PC-9 (cell line): ENCODE data around the gene ECD. TPM values are rescaled to one million over a fixed set of nuclear protein-coding genes. Genes with fewer than 3 reads are reported as not detected.

Experiments
- BruUV-seq: library from RNA; stranded (reverse); fragments of 400-500 nt; replicated peaks from 2 replicates; lab custom pipeline; 2021; lab: Mats Ljungman, UMichigan
- CTCF ChIA-PET: fragments of 300-600 bp; sonication (Branson Sonifier 250); formaldehyde crosslinking; loops from one replicate; lab custom pipeline; 2022; ENCODE audit warnings: antibody characterized with exemption; lab: Charles Lee
- POLR2A ChIA-PET: fragments of 300-600 bp; sonication (Branson Sonifier 250); formaldehyde crosslinking; loops from one replicate; lab custom pipeline; 2022; ENCODE audit warnings: antibody characterized with exemption; ENCODE audit not compliant: unreplicated experiment; lab: Charles Lee
- DNase-seq, 2 experiments: peaks; one replicate each; pipeline versions ENCODE4 v3.0.0 to v3.0.0-alpha.2; 2015 to 2022; ENCODE audit warnings: mixed read lengths in 1 of 2
- H2AFZ ChIP-seq: fragments of 200-600 bp; sonication (generic); 2 replicates; pipeline ENCODE4 v1.8.1; 2017; ENCODE audit warnings: antibody characterized with exemption
- H3F3A ChIP-seq: fragments of 200-600 bp; sonication (generic); 2 replicates; pipeline ENCODE4 v1.8.1; 2017; ENCODE audit warnings: antibody characterized with exemption, mild to moderate bottlenecking, low read depth; ENCODE audit not compliant: insufficient read depth
- H3K27ac ChIP-seq: fragments of 200-600 bp; sonication (generic); 2 replicates; pipeline ENCODE4 v1.6.1; 2016; ENCODE audit warnings: mixed run types
- H3K27me3 ChIP-seq: fragments of 200-600 bp; sonication (generic); 2 replicates; pipeline ENCODE4 v1.6.1; 2016; ENCODE audit warnings: low read depth, mixed run types; ENCODE audit not compliant: insufficient read depth
- H3K36me3 ChIP-seq: fragments of 200-600 bp; sonication (generic); 2 replicates; pipeline ENCODE4 v1.6.1; 2016; ENCODE audit warnings: low read depth, mixed run types
- H3K4me1 ChIP-seq: fragments of 200-600 bp; sonication (generic); replicated peaks from 2 replicates; pipeline ENCODE4 v1.6.1; 2016; ENCODE audit warnings: mixed run types; ENCODE audit not compliant: insufficient read depth
- H3K4me2 ChIP-seq: fragments of 200-600 bp; sonication (generic); 2 replicates; pipeline ENCODE4 v1.6.1; 2017; ENCODE audit warnings: mixed run types
- H3K4me3 ChIP-seq: fragments of 200-600 bp; sonication (generic); 2 replicates; pipeline ENCODE4 v1.6.1; 2016; ENCODE audit warnings: mixed run types
- H3K79me2 ChIP-seq: fragments of 200-600 bp; sonication (generic); 2 replicates; pipeline ENCODE4 v1.6.1; 2017; ENCODE audit warnings: low read depth, mixed run types
- H3K9me2 ChIP-seq: fragments of 200-600 bp; sonication (generic); 2 replicates; pipeline ENCODE4 v1.8.1; 2017; ENCODE audit warnings: mild to moderate bottlenecking; ENCODE audit not compliant: insufficient read depth
- H3K9me3 ChIP-seq: fragments of 200-600 bp; sonication (generic); 2 replicates; pipeline ENCODE4 v1.8.1; 2016; ENCODE audit warnings: low read depth; ENCODE audit not compliant: insufficient read depth
- H4K20me1 ChIP-seq: fragments of 200-600 bp; sonication (generic); 2 replicates; pipeline ENCODE4 v1.8.1; 2017; ENCODE audit not compliant: insufficient read depth
- CTCF ChIP-seq: fragments of 200-600 bp; sonication (generic); conservative IDR thresholded peaks from 2 replicates; pipeline ENCODE4 v1.6.1; 2017; ENCODE audit warnings: mixed run types, antibody characterized with exemption, mild to moderate bottlenecking, moderate library complexity
- EZH2 ChIP-seq: fragments of 200-600 bp; sonication (generic); IDR thresholded peaks from 2 replicates; pipeline ENCODE4 v1.8.0; 2017; ENCODE audit warnings: antibody characterized with exemption, low read depth
- intact Hi-C: fragments of 100-400 bp; cut with micrococcal nuclease; formaldehyde crosslinking; loops from one replicate; pipeline ENCODE4 v1.10.0; 2022; ENCODE audit not compliant: unreplicated experiment
- total RNA-seq: library from RNA; stranded (reverse); gene quantifications from 2 replicates; pipeline ENCODE4 v1.2.3, GENCODE V29; 2021

ECD gene
- total RNA-seq, 1 experiment from 2014 or later: 33.2 TPM

DNA sequence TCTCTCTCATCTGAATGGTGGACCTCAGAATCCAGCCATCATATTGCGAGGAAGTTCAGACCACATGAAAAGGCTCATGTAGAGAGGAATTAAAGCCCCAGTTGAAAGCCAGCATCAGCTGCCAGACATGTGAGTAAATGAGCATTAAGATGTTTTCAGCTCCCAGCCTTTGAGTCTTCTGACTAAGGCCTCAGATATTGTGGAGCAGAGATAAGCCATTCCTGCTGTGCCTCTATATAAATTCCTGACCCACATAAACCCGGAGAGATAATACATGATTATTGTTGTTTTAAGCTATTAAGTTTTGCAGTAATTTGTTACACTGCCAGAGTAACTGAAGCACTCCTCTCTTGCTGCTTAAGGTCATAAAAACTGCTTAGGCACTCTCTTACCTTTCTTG lies 14.8 kb upstream of the ECD start:
- Histone ChIP-seq H3F3A (no peaks in the 10 kb centered on the region), H2AFZ (no peak overlapping the region), H3K36me3 (no peaks in the 10 kb centered on the region), H4K20me1 (no peaks in the 10 kb centered on the region), H3K4me3 (no peak overlapping the region), H3K4me1 (no peaks in the 10 kb centered on the region), H3K79me2 (no peaks in the 10 kb centered on the region), H3K9me3 (no peaks in the 10 kb centered on the region), H3K27me3 (no peaks in the 10 kb centered on the region), H3K4me2 (no peak overlapping the region), H3K27ac (no peak overlapping the region), H3K9me2 (no peaks in the 10 kb centered on the region)
- intact Hi-C loops: no loop called here
- ChIA-PET CTCF (no interaction called here), POLR2A (no interaction called here)
- no peak for TF ChIP-seq EZH2
- TF ChIP-seq CTCF: no peak
- DNase-seq: no peak
- no TSS peak for BruUV-seq

DNA sequence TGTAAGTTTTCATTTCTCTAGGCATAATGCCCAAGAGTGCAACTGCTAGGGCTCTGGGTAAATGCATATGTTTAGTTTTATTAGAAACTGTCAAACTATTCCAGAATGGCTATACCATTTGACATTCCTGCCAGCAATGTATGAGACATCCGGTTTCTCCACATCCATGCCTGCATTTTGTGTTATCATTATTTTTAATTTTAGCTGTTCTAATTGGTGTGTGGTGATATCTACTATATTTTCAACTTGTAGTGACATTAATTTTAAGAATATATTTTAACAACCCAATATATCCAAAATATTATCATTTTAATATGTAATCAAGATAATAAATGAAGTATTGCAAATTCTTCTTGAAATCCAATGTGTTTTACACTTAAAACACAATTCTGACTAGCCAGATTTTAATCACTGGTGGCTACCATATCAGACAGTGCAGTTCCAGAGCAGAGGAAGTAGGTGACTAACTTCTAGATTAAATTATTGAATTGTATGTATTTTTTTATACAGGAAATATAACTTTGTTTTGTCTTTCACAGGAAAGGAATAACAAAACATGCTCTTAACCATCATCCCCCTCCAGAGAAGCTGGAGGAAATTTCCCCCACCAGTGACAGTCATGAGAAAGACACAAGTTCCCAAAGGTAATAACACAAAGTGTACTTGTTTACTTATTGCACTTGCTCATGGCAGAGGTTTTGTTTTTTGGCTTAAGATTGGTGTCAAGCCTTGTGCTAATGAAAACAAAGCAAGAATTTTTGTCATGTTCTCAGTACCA lies 6.5 kb upstream of the ECD start:
- H3K27ac ChIP-seq: no peak overlapping the region
- POLR2A ChIA-PET: interaction anchor here (0.6 kb wide), 1 partner anchor 218 kb away, joined by 6 read pairs; no protein-coding TSS in a partner anchor

DNA sequence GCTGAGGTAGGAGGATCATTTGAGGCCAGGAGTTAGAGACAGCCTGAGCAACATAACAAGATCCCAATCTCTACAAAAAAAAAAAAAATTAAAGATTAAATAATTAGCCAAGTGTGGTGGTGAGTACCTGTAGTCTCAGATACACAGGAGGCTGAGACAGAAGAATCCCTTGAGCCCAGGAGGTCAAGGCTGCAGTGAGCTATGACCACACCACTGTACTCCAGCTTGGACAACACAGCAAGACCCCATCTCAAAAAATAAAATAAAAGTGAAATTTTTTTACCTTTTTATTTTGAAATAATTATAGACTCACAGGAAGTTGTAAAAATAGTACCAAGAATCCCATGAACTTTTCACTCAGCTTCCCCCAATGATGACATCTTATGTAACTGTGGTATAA lies 5.1 kb upstream of the ECD start:
- no peak overlapping the region for H3K4me2 ChIP-seq
- no peak for DNase-seq
- TF ChIP-seq CTCF (no peak), EZH2 (no peak)
- H4K20me1 ChIP-seq: no peaks in the 10 kb centered on the region
- H3K27ac ChIP-seq: no peak overlapping the region
- H3K27me3 ChIP-seq: no peaks in the 10 kb centered on the region
- 0 out of 2 replicates have a peak, but pooled peaks cover 6% of the 10 kb centered on the region for H3K36me3 ChIP-seq
- intact Hi-C loops: no loop called here
- POLR2A ChIA-PET: no interaction called here
- BruUV-seq: no TSS peak
- no peak overlapping the region for H3K4me3 ChIP-seq
- CTCF ChIA-PET: interaction anchor here (0.8 kb wide), 1 partner anchor 91 kb away, joined by 3 read pairs; no protein-coding TSS in a partner anchor
- no peaks in the 10 kb centered on the region for H3K9me2 ChIP-seq
- no peak overlapping the region for H2AFZ ChIP-seq
- no peaks in the 10 kb centered on the region for H3K9me3 ChIP-seq
- peaks cover 9% of the 10 kb centered on the region for H3F3A ChIP-seq
- peaks cover 9% of the 10 kb centered on the region; the same call in 1 of the 2 replicates for H3K4me1 ChIP-seq
- H3K79me2 ChIP-seq: peaks cover 14% of the 10 kb centered on the region

More for the DNA sequence above, 6.5 kb upstream of the ECD start:
- no peaks in the 10 kb centered on the region for H4K20me1 ChIP-seq
- no peaks in the 10 kb centered on the region for H3K9me2 ChIP-seq
- H3K36me3 ChIP-seq: 0 out of 2 replicates have a peak, but pooled peaks cover 6% of the 10 kb centered on the region
- no peak overlapping the region for H3K4me3 ChIP-seq
- no peaks in the 10 kb centered on the region for H3F3A ChIP-seq
- DNase-seq: no peak
- peaks cover 4% of the 10 kb centered on the region; the same call in 1 of the 2 replicates for H3K4me1 ChIP-seq
- no peak for TF ChIP-seq EZH2
- TF ChIP-seq CTCF: no peak
- intact Hi-C loops: no loop called here
- peaks cover 3% of the 10 kb centered on the region for H3K79me2 ChIP-seq
- no TSS peak for BruUV-seq
- no peaks in the 10 kb centered on the region for H3K27me3 ChIP-seq
- CTCF ChIA-PET: no interaction called here
- no peaks in the 10 kb centered on the region for H3K9me3 ChIP-seq
- no peak overlapping the region for H2AFZ ChIP-seq
- H3K4me2 ChIP-seq: no peak overlapping the region
